Liver (tissue), 3 donors: ENCODE measurements around the gene EEFSEC.

Experiments
- FOXA1 ChIP-seq: IDR thresholded peaks from 2 replicates; pipeline ENCODE4 v1.6.1; 2016; ENCODE audit warnings: antibody characterized with exemption
- GABPA ChIP-seq, 2 donors: IDR thresholded peaks in 1 of 2; conservative IDR thresholded peaks in 1 of 2; 2 replicates each; pipeline ENCODE4 v1.6.1; 2016; ENCODE audit warnings: antibody characterized with exemption in 2 of 2, mild to moderate bottlenecking in 1 of 2, moderate library complexity in 1 of 2
- HNF4A ChIP-seq, 2 donors: conservative IDR thresholded peaks; 2 replicates each; pipeline ENCODE4 v1.6.1; 2016; ENCODE audit warnings: antibody characterized with exemption in 2 of 2, mild to moderate bottlenecking in 2 of 2
- JUND ChIP-seq, 2 donors: IDR thresholded peaks; 2 replicates each; pipeline ENCODE4 v1.6.1; 2016; ENCODE audit warnings: antibody characterized with exemption in 2 of 2
- RAD21 ChIP-seq, 2 donors: IDR thresholded peaks; 2 replicates each; pipeline ENCODE4 v1.6.1; 2016; ENCODE audit warnings: antibody characterized with exemption in 2 of 2, mild to moderate bottlenecking in 2 of 2
- YY1 ChIP-seq: IDR thresholded peaks from 2 replicates; pipeline ENCODE4 v1.6.1; 2016; ENCODE audit warnings: antibody characterized with exemption, mild to moderate bottlenecking
- TF ChIP-seq, protein P1 (sequence below): fragments of 150-350 bp; IDR thresholded peaks from 2 replicates; pipeline ENCODE4 v1.5.1; 2017; ENCODE audit warnings: improper control_type of control experiment, low read depth, low read length; ENCODE audit not compliant: missing input control
- TF ChIP-seq, protein P2 (sequence below): IDR thresholded peaks from 2 replicates; pipeline ENCODE4 v1.6.1; 2016; ENCODE audit warnings: antibody characterized with exemption
- TF ChIP-seq, protein P3 (sequence below): IDR thresholded peaks from 2 replicates; pipeline ENCODE4 v1.6.1; 2016; ENCODE audit warnings: antibody characterized with exemption
- TF ChIP-seq, protein P4 (sequence below): IDR thresholded peaks from 2 replicates; pipeline ENCODE4 v1.6.1; 2016; ENCODE audit warnings: antibody characterized with exemption
- TF ChIP-seq, protein P5 (sequence below): IDR thresholded peaks from 2 replicates; pipeline ENCODE4 v1.6.1; 2016; ENCODE audit warnings: antibody characterized with exemption, mild to moderate bottlenecking
- donor health status: healthy.
- donor health status: healthy.

DNA sequence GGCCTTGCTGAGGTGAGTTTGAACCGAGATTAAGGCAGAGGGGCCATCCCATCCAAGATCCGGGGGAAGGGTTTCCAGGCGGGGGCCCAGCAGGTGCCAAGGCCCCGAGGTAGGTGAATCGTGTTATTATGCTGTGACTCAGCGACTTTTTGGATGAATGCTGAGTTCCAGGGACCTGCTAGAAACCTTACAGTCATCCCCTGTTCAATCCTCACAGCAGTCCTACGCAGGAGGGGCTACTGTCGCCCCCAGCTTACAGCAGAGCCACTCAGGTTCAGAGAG is 272.5 kb downstream of the EEFSEC start:
- TF ChIP-seq, protein P1, sequence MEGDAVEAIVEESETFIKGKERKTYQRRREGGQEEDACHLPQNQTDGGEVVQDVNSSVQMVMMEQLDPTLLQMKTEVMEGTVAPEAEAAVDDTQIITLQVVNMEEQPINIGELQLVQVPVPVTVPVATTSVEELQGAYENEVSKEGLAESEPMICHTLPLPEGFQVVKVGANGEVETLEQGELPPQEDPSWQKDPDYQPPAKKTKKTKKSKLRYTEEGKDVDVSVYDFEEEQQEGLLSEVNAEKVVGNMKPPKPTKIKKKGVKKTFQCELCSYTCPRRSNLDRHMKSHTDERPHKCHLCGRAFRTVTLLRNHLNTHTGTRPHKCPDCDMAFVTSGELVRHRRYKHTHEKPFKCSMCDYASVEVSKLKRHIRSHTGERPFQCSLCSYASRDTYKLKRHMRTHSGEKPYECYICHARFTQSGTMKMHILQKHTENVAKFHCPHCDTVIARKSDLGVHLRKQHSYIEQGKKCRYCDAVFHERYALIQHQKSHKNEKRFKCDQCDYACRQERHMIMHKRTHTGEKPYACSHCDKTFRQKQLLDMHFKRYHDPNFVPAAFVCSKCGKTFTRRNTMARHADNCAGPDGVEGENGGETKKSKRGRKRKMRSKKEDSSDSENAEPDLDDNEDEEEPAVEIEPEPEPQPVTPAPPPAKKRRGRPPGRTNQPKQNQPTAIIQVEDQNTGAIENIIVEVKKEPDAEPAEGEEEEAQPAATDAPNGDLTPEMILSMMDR: no peak
- TF ChIP-seq, protein P2, sequence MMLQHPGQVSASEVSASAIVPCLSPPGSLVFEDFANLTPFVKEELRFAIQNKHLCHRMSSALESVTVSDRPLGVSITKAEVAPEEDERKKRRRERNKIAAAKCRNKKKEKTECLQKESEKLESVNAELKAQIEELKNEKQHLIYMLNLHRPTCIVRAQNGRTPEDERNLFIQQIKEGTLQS: no peak
- TF ChIP-seq, protein P3, sequence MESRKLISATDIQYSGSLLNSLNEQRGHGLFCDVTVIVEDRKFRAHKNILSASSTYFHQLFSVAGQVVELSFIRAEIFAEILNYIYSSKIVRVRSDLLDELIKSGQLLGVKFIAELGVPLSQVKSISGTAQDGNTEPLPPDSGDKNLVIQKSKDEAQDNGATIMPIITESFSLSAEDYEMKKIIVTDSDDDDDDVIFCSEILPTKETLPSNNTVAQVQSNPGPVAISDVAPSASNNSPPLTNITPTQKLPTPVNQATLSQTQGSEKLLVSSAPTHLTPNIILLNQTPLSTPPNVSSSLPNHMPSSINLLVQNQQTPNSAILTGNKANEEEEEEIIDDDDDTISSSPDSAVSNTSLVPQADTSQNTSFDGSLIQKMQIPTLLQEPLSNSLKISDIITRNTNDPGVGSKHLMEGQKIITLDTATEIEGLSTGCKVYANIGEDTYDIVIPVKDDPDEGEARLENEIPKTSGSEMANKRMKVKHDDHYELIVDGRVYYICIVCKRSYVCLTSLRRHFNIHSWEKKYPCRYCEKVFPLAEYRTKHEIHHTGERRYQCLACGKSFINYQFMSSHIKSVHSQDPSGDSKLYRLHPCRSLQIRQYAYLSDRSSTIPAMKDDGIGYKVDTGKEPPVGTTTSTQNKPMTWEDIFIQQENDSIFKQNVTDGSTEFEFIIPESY: no peak
- TF ChIP-seq, protein P4, sequence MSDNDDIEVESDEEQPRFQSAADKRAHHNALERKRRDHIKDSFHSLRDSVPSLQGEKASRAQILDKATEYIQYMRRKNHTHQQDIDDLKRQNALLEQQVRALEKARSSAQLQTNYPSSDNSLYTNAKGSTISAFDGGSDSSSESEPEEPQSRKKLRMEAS: no peak
- TF ChIP-seq, protein P5, sequence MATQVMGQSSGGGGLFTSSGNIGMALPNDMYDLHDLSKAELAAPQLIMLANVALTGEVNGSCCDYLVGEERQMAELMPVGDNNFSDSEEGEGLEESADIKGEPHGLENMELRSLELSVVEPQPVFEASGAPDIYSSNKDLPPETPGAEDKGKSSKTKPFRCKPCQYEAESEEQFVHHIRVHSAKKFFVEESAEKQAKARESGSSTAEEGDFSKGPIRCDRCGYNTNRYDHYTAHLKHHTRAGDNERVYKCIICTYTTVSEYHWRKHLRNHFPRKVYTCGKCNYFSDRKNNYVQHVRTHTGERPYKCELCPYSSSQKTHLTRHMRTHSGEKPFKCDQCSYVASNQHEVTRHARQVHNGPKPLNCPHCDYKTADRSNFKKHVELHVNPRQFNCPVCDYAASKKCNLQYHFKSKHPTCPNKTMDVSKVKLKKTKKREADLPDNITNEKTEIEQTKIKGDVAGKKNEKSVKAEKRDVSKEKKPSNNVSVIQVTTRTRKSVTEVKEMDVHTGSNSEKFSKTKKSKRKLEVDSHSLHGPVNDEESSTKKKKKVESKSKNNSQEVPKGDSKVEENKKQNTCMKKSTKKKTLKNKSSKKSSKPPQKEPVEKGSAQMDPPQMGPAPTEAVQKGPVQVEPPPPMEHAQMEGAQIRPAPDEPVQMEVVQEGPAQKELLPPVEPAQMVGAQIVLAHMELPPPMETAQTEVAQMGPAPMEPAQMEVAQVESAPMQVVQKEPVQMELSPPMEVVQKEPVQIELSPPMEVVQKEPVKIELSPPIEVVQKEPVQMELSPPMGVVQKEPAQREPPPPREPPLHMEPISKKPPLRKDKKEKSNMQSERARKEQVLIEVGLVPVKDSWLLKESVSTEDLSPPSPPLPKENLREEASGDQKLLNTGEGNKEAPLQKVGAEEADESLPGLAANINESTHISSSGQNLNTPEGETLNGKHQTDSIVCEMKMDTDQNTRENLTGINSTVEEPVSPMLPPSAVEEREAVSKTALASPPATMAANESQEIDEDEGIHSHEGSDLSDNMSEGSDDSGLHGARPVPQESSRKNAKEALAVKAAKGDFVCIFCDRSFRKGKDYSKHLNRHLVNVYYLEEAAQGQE: no peak
- TF ChIP-seq GABPA (IDR thresholded peaks at IDR 0.05 in 1 of 2, conservative IDR thresholded peaks at IDR 0.05 in 1 of 2): no peak
- TF ChIP-seq RAD21 (IDR thresholded peaks at IDR 0.05): no peak
- TF ChIP-seq JUND (IDR thresholded peaks at IDR 0.05): no peak
- TF ChIP-seq YY1: no peak
- TF ChIP-seq HNF4A (conservative IDR thresholded peaks at IDR 0.05): no peak
- no peak for TF ChIP-seq FOXA1
